ENCODE data around the gene BACH2. TPM values are rescaled to one million over a fixed set of nuclear protein-coding genes. Genes with fewer than 3 reads are reported as not detected.

BACH2 gene
- polyA plus RNA-seq, 2 of the 4 experiments (the other 2 are of a cell fraction), result 0.01 to 0.36 TPM

DNA sequence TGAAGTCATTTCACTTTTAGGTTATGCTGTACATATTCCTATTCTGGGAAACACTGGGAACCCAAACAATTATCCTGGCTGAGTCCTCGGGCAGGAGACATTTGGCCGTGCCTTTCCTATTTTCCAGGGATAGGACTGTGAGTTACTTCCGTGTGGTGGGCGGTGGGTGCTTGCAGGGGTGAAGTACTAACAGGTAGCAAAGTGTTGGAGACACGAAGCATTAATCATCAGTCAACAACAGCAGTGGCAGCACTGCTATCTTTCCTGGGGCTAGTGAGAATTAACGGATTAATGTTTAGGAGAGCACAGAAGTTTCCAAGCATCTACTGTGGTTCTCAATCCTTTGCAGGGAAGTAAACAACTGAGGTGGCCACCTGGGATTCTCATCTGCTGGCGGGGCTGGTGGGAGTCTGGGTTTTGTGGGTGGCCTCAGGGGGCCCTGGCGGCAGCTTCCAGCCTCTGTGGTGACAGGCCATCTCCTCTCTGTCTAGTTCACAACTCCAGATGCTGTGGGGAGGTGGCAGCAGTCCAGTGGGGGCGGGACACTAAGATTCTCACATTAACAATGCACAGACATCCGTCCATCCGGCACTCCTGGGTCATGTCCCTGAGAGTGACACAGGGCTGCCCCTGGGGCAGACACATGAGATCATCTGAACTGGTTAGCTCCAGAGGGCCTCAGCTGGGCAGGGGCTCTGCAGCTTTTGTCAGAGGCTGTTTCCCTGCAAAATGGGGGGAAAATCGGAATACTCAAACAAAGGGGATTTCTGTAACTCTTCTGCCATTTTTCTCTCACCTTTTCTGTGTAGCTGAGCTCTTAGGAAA is 311.5 kb downstream of the BACH2 start:
- no peaks in the 10 kb centered on the region for H3K4me1 ChIP-seq
- WGBS (ENCODE audit: missing lambda C conversion rate), result 26% methylated on average over 11 of the region's 12 CpGs
- TF ChIP-seq ESRRA (IDR thresholded peaks at IDR 0.05; ENCODE audit: borderline replicate concordance, low read length) (no peak), HOXB13 (CRISPR knock-in tag; IDR thresholded peaks at IDR 0.05; ENCODE audit: low read depth) (no peak)
- ChIA-PET POLR2A (no interaction called here), CTCF (interaction anchor here (0.5 kb wide), 1 partner anchor 294 kb away, joined by 3 read pairs; no protein-coding TSS in a partner anchor)
- FAIRE-seq, result no peak
- H3K4me3 ChIP-seq, result no peak overlapping the region
- H3K27ac ChIP-seq, result no peak overlapping the region
- no peak for DNase-seq (ENCODE audit: low read depth in 1 of 2, low spot score in 1 of 2)
- ATAC-seq, result no peak
- H3K4me2 ChIP-seq, result no peak overlapping the region
- H3K9me3 ChIP-seq, result no peaks in the 10 kb centered on the region

- DNase-seq (ENCODE audit: low read depth in 1 of 2, low spot score in 1 of 2), result no peak
- Histone ChIP-seq H3K4me2 (no peak overlapping the region), H3K27ac (no peak overlapping the region), H3K4me3 (no peak overlapping the region), H3K4me1 (no peaks in the 10 kb centered on the region), H3K9me3 (no peaks in the 10 kb centered on the region)
- ChIA-PET POLR2A (no interaction called here), CTCF (no interaction called here)
- FAIRE-seq, result no peak
- TF ChIP-seq FOXS1 (CRISPR knock-in tag; IDR thresholded peaks at IDR 0.05) (no peak), HDAC2 (IDR thresholded peaks at IDR 0.05) (no peak), KDM1A (IDR thresholded peaks at IDR 0.05; ENCODE audit: low read depth) (no peak), MAFK (IDR thresholded peaks at IDR 0.05; ENCODE audit: partially characterized antibody) (no peak), ESRRA (IDR thresholded peaks at IDR 0.05; ENCODE audit: borderline replicate concordance, low read length) (no peak), CBX2 (IDR thresholded peaks at IDR 0.05; ENCODE audit: borderline replicate concordance, low read depth) (no peak), SREBF2 (IDR thresholded peaks at IDR 0.05) (no peak), GATA3 (IDR thresholded peaks at IDR 0.05; ENCODE audit: borderline replicate concordance) (no peak)
- TF ChIP-seq, protein P1, sequence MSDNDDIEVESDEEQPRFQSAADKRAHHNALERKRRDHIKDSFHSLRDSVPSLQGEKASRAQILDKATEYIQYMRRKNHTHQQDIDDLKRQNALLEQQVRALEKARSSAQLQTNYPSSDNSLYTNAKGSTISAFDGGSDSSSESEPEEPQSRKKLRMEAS (IDR thresholded peaks at IDR 0.05), result no peak
- TF ChIP-seq, protein P2, sequence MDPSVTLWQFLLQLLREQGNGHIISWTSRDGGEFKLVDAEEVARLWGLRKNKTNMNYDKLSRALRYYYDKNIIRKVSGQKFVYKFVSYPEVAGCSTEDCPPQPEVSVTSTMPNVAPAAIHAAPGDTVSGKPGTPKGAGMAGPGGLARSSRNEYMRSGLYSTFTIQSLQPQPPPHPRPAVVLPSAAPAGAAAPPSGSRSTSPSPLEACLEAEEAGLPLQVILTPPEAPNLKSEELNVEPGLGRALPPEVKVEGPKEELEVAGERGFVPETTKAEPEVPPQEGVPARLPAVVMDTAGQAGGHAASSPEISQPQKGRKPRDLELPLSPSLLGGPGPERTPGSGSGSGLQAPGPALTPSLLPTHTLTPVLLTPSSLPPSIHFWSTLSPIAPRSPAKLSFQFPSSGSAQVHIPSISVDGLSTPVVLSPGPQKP (IDR thresholded peaks at IDR 0.05; ENCODE audit: low read depth, low read length), result no peak
- TF ChIP-seq, protein P3, sequence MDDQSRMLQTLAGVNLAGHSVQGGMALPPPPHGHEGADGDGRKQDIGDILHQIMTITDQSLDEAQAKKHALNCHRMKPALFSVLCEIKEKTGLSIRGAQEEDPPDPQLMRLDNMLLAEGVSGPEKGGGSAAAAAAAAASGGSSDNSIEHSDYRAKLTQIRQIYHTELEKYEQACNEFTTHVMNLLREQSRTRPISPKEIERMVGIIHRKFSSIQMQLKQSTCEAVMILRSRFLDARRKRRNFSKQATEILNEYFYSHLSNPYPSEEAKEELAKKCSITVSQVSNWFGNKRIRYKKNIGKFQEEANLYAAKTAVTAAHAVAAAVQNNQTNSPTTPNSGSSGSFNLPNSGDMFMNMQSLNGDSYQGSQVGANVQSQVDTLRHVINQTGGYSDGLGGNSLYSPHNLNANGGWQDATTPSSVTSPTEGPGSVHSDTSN (IDR thresholded peaks at IDR 0.05), result no peak
- TF ChIP-seq, protein P4, sequence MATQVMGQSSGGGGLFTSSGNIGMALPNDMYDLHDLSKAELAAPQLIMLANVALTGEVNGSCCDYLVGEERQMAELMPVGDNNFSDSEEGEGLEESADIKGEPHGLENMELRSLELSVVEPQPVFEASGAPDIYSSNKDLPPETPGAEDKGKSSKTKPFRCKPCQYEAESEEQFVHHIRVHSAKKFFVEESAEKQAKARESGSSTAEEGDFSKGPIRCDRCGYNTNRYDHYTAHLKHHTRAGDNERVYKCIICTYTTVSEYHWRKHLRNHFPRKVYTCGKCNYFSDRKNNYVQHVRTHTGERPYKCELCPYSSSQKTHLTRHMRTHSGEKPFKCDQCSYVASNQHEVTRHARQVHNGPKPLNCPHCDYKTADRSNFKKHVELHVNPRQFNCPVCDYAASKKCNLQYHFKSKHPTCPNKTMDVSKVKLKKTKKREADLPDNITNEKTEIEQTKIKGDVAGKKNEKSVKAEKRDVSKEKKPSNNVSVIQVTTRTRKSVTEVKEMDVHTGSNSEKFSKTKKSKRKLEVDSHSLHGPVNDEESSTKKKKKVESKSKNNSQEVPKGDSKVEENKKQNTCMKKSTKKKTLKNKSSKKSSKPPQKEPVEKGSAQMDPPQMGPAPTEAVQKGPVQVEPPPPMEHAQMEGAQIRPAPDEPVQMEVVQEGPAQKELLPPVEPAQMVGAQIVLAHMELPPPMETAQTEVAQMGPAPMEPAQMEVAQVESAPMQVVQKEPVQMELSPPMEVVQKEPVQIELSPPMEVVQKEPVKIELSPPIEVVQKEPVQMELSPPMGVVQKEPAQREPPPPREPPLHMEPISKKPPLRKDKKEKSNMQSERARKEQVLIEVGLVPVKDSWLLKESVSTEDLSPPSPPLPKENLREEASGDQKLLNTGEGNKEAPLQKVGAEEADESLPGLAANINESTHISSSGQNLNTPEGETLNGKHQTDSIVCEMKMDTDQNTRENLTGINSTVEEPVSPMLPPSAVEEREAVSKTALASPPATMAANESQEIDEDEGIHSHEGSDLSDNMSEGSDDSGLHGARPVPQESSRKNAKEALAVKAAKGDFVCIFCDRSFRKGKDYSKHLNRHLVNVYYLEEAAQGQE (IDR thresholded peaks at IDR 0.05), result no peak
- no peak for ATAC-seq
Observed at GRCh38 chr6:89980353-89980752, 316.3 kb downstream of the BACH2 start.

DNA sequence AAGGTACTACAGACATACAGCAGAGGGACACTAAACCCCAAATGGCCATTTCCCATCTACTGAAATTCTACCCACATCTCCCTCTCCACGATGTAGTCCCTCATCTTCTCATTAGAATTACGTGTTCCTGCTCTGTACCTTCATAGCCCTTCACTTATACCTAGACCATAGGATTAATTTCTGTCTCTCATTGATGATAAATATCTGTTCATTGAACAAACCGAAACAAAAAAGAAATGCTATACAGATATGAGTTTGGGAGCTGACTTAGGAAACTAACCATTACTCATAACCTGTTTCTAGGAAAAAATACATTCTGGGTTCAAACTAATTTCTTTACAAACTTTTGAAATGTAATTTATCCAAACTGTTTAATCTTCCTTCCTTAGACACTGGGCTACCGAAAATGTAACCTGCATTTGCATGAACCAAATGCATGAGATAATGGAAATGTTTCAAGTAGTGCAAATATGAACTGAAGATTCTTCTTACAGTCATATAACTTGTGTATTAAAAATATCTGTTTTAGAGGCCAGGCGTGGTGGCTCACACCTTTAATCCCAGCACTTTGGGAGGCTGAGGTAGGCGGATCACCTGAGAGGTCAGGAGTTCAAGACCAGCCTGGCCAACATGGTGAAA is 317.0 kb downstream of the BACH2 start:
- 24% methylated on average over 6 of the region's 6 CpGs for WGBS (ENCODE audit: missing lambda C conversion rate)
- no peaks in the 10 kb centered on the region for H3K4me1 ChIP-seq
- H3K9me3 ChIP-seq, result no peaks in the 10 kb centered on the region
- ChIA-PET CTCF (no interaction called here), POLR2A (no interaction called here)
- DNase-seq (ENCODE audit: low read depth in 1 of 2, low spot score in 1 of 2), result no peak
- no peak overlapping the region for H3K4me2 ChIP-seq
- no peak overlapping the region for H3K27ac ChIP-seq
- FAIRE-seq, result no peak
- no peak for TF ChIP-seq HOXB13 (CRISPR knock-in tag; IDR thresholded peaks at IDR 0.05; ENCODE audit: low read depth)
- TF ChIP-seq EHF (CRISPR knock-in tag; IDR thresholded peaks at IDR 0.05), result no peak
- TF ChIP-seq CHD4 (IDR thresholded peaks at IDR 0.05; ENCODE audit: borderline replicate concordance), result no peak
- no peak for TF ChIP-seq CHD2 (IDR thresholded peaks at IDR 0.05; ENCODE audit: low read length, partially characterized antibody)
- TF ChIP-seq KDM1A (IDR thresholded peaks at IDR 0.05; ENCODE audit: low read depth), result no peak
- TF ChIP-seq FOSB (CRISPR knock-in tag; IDR thresholded peaks at IDR 0.05), result no peak
- no peak for TF ChIP-seq RFX5 (IDR thresholded peaks at IDR 0.05)
- no peak for TF ChIP-seq GATA3 (IDR thresholded peaks at IDR 0.05; ENCODE audit: borderline replicate concordance)
- TF ChIP-seq, protein P4 (IDR thresholded peaks at IDR 0.05), result no peak
- TF ChIP-seq CEBPB (IDR thresholded peaks at IDR 0.05), result no peak
- no peak overlapping the region for H3K4me3 ChIP-seq
- ATAC-seq, result no peak
